ENCODE results near the gene SUPT3H. TPM values are rescaled to one million over a fixed set of nuclear protein-coding genes. Genes with fewer than 3 reads are reported as not detected.
"Not testable (repeated sequence)": the region's sequence is repeated elsewhere in the genome, so short reads cannot be mapped to it uniquely, and the experiment has no call there.

SUPT3H gene
- polyA plus RNA-seq, 1 experiment: 8.7 TPM

DNA sequence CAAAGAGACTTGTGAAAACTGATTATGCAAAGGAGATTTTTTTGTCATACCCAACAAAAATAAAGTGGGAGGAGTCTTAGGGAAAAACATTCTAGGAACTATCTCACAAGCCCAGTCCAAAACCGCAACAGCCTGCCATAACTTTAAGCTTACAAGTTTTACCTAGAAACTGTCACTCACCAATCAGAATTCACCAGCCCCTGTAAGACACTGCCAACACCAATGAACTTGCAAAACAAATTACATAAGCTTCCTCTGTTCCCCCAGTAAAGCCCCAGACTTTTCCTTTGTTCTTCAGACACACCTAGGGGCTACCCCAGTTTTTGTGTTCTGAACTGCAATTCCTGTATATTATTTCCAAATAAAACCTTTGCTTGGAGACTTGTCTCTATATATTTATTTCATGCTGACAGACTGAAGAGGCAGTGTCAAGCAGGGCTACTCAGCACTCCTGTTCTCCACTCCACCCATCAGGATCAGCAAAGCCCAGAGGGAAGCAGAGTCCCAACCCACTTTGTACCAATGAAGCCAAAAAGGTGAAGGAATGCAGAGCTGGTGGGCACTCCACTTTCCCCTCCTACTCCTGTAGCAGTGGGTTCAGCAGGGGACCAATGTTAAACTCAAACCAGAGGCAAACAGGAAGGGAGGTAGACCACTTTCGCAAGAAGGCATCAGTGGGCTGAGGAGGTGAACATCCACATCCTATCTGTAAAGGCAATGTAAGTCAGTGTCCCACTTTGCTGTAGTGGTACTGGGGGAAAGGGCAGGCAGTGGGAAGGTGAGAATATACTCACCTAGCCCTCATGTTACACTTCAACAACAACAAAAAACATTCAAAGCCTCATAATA is 192.1 kb downstream of the SUPT3H start:
- Histone ChIP-seq H3K27me3 (ENCODE audit: control insufficient read depth, insufficient read depth, low read length) (no peaks in the 10 kb centered on the region), H3K27ac (ENCODE audit: low read depth, low read length) (no peak overlapping the region), H3K9me3 (ENCODE audit: control insufficient read depth, insufficient read depth, low read length) (no peaks in the 10 kb centered on the region), H3K4me3 (ENCODE audit: low read depth, low read length) (no peak overlapping the region)
- no peak for DNase-seq (ENCODE audit: low read depth, low spot score)
- ChIA-PET CTCF (interaction anchor here (0.6 kb wide), 1 partner anchor 235 kb away, joined by 5 read pairs; no protein-coding TSS in a partner anchor), POLR2A (no interaction called here)
- TF ChIP-seq, protein P1, sequence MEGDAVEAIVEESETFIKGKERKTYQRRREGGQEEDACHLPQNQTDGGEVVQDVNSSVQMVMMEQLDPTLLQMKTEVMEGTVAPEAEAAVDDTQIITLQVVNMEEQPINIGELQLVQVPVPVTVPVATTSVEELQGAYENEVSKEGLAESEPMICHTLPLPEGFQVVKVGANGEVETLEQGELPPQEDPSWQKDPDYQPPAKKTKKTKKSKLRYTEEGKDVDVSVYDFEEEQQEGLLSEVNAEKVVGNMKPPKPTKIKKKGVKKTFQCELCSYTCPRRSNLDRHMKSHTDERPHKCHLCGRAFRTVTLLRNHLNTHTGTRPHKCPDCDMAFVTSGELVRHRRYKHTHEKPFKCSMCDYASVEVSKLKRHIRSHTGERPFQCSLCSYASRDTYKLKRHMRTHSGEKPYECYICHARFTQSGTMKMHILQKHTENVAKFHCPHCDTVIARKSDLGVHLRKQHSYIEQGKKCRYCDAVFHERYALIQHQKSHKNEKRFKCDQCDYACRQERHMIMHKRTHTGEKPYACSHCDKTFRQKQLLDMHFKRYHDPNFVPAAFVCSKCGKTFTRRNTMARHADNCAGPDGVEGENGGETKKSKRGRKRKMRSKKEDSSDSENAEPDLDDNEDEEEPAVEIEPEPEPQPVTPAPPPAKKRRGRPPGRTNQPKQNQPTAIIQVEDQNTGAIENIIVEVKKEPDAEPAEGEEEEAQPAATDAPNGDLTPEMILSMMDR (IDR thresholded peaks at IDR 0.05; ENCODE audit: low read depth, low read length): no peak

DNA sequence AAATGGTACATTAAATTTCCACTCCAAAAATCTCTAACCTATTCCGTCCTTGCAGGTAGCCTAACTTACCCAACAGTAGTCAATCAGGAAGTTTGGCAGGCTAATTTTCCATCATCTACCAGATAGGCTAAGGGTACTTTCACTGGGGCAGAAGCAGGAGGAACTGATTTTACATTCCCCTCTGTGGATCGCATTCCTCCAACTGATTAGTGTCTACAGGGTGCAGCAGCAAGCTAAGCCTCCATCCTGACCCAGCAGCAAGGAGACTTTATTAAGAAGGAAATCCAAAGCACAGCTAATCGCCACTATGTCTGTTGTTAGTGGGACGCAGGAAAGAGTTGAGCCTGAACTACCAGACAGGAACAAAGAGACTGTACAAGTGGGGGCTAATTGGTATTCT is 192.8 kb downstream of the SUPT3H start:
- no peaks in the 10 kb centered on the region for H3K27me3 ChIP-seq (ENCODE audit: control insufficient read depth, insufficient read depth, low read length)
- H3K27ac ChIP-seq (ENCODE audit: low read depth, low read length): no peak overlapping the region
- TF ChIP-seq, protein P1 (IDR thresholded peaks at IDR 0.05; ENCODE audit: low read depth, low read length): no peak
- H3K9me3 ChIP-seq (ENCODE audit: control insufficient read depth, insufficient read depth, low read length): no peaks in the 10 kb centered on the region
- H3K4me3 ChIP-seq (ENCODE audit: low read depth, low read length): no peak overlapping the region
- no peak for DNase-seq (ENCODE audit: low read depth, low spot score)
- CTCF ChIA-PET: interaction anchor here (0.6 kb wide), 1 partner anchor 234 kb away, joined by 5 read pairs; no protein-coding TSS in a partner anchor
- POLR2A ChIA-PET: no interaction called here

DNA sequence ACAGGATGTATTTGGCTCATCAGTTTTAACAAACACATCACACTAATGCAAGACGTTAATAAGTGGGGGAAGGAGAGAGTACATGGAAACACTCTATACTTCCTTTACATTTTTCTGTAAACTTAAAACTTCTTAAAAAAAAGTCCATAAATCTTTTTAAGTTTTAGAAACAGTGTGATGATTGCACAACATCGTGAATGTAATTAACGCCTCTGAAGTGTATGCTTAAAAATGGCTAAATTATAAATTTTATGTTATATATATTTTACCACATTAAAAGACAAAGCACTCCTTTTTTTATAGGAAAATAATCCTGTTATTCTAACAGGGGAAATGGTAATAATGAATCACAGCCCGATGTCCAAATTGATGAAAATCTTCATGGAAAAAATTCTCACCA is 193.7 kb downstream of the SUPT3H start:
- H3K9me3 ChIP-seq (ENCODE audit: control insufficient read depth, insufficient read depth, low read length): no peaks in the 10 kb centered on the region
- ChIA-PET POLR2A (no interaction called here), CTCF (no interaction called here)
- no peak overlapping the region for H3K27ac ChIP-seq (ENCODE audit: low read depth, low read length)
- TF ChIP-seq, protein P1 (IDR thresholded peaks at IDR 0.05; ENCODE audit: low read depth, low read length): no peak
- no peak overlapping the region for H3K4me3 ChIP-seq (ENCODE audit: low read depth, low read length)
- H3K27me3 ChIP-seq (ENCODE audit: control insufficient read depth, insufficient read depth, low read length): no peaks in the 10 kb centered on the region
- DNase-seq (ENCODE audit: low read depth, low spot score): no peak

DNA sequence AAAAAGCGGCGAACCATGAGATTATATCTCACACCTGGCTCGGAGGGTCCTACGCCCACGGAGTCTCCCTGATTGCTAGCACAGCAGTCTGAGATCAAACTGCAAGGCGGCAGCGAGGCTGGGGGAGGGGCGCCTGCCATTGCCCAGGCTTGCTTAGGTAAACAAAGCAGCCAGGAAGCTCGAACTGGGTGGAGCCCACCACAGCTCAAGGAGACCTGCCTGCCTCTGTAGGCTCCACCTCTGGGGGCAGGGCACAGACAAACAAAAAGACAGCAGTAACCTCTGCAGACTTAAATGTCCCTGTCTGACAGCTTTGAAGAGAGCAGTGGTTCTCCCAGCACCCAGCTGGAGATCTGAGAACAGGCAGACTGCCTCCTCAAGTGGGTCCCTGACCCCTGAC is 201.4 kb downstream of the SUPT3H start:
- POLR2A ChIA-PET; H3K27ac ChIP-seq (ENCODE audit: low read depth, low read length); CTCF ChIA-PET; H3K9me3 ChIP-seq (ENCODE audit: control insufficient read depth, insufficient read depth, low read length); H3K4me3 ChIP-seq (ENCODE audit: low read depth, low read length); DNase-seq (ENCODE audit: low read depth, low spot score); H3K27me3 ChIP-seq (ENCODE audit: control insufficient read depth, insufficient read depth, low read length): not testable (repeated sequence)

DNA sequence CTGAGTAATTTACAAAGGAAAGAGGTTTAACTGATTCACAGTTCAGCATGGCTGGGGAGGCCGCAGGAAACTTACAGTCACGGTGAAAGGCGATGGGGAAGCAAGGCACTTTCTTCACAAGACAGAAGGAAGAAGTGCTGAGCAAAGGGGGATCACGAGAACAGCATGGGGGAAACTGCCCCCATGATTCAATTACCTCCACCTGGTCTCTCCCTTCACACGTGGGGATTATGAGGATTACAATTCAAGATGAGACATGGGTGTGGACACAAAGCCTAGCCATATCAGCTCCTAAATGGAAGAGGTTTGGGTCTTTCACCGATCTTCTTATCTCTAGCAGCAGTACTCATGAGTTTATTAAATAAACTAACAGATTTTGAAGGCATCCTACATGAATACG is 202.5 kb downstream of the SUPT3H start:
- no peaks in the 10 kb centered on the region for H3K9me3 ChIP-seq (ENCODE audit: control insufficient read depth, insufficient read depth, low read length)
- no peak for DNase-seq (ENCODE audit: low read depth, low spot score)
- H3K27ac ChIP-seq (ENCODE audit: low read depth, low read length): no peak overlapping the region
- TF ChIP-seq, protein P1 (IDR thresholded peaks at IDR 0.05; ENCODE audit: low read depth, low read length): no peak
- CTCF ChIA-PET: no interaction called here
- no peak overlapping the region for H3K4me3 ChIP-seq (ENCODE audit: low read depth, low read length)
- POLR2A ChIA-PET: no interaction called here
- H3K27me3 ChIP-seq (ENCODE audit: control insufficient read depth, insufficient read depth, low read length): no peaks in the 10 kb centered on the region

Data from AG04450 (cell line).